T-cell (primary cell): ENCODE results near the gene CDH4. TPM values are rescaled to one million over a fixed set of nuclear protein-coding genes. Genes with fewer than 3 reads are reported as not detected.

Experiments used
- ATAC-seq, 4 experiments: fragments of 200-7000 bp in 3 of 4; fragments of 150-1000 bp in 1 of 4; cut with Tn5 transposase; replicated peaks in 1 of 4; 1 replicate in 3 of 4; 2 replicates in 1 of 4; pipeline ENCODE4 v1.10.0; 2021; ENCODE audit warnings: moderate library complexity in 3 of 4, mild to moderate bottlenecking in 2 of 4, moderate number of reproducible peaks in 1 of 4
- CTCF ChIA-PET, 2 donors: fragments of 300-600 bp; sonication (Branson Sonifier 250); formaldehyde crosslinking; loops; one replicate each; lab custom pipeline; 2022; ENCODE audit warnings: antibody characterized with exemption in 2 of 2; lab: Charles Lee
- POLR2A ChIA-PET, 2 donors: fragments of 300-600 bp; sonication (Branson Sonifier 250); formaldehyde crosslinking; loops; one replicate each; lab custom pipeline; 2022; ENCODE audit warnings: antibody characterized with exemption in 2 of 2; lab: Charles Lee
- DNase-seq, 35 experiments: peaks; one replicate each; pipeline versions ENCODE4 v3.0.0 to v3.0.0-alpha.2; 2013 to 2023
- H3K27ac ChIP-seq: one replicate; pipeline ENCODE4 v1.5.1; 2013; ENCODE audit warnings: low read length
- H3K27me3 ChIP-seq, 2 experiments: replicated peaks in 1 of 2; 1 replicate in 1 of 2; 2 replicates in 1 of 2; pipeline versions ENCODE4 v1.6.1 to v1.7.0; 2013; ENCODE audit warnings: low read length in 1 of 2, mixed read lengths in 1 of 2; ENCODE audit not compliant: control insufficient read depth in 2 of 2, insufficient read depth in 2 of 2; ENCODE audit errors: extremely low read depth in 1 of 2
- H3K36me3 ChIP-seq, 2 donors: 1 replicate in 1 of 2; 2 replicates in 1 of 2; pipeline versions ENCODE4 v1.6.1 to v1.7.0; 2013; ENCODE audit warnings: low read length in 1 of 2; ENCODE audit not compliant: control insufficient read depth in 2 of 2, insufficient read depth in 1 of 2; ENCODE audit errors: extremely low read depth in 1 of 2
- H3K4me1 ChIP-seq, 2 experiments: 1 replicate in 1 of 2; 2 replicates in 1 of 2; pipeline versions ENCODE4 v1.6.1 to v1.7.0; 2013; ENCODE audit warnings: low read length in 2 of 2, mixed read lengths in 1 of 2; ENCODE audit not compliant: insufficient read depth in 2 of 2, control insufficient read depth in 1 of 2; ENCODE audit errors: extremely low read depth in 1 of 2
- H3K4me3 ChIP-seq, 2 donors: 1 replicate in 1 of 2; 2 replicates in 1 of 2; pipeline versions ENCODE4 v1.5.1 to v1.7.0; 2013; ENCODE audit warnings: mild to moderate bottlenecking in 2 of 2, low read length in 1 of 2, moderate library complexity in 1 of 2; ENCODE audit not compliant: control insufficient read depth in 1 of 2; ENCODE audit errors: extremely low read depth in 1 of 2
- H3K9me3 ChIP-seq: 2 replicates; pipeline ENCODE4 v1.7.0; 2013
- H3K27ac Mint-ChIP-seq, 2 donors: one replicate each; pipeline ENCODE4 v1.8.0; 2020 to 2021; ENCODE audit warnings: mild to moderate bottlenecking in 2 of 2, mixed read lengths in 2 of 2
- H3K27me3 Mint-ChIP-seq, 2 donors: one replicate each; pipeline ENCODE4 v1.8.0; 2021 to 2022; ENCODE audit warnings: mixed read lengths in 2 of 2
- H3K36me3 Mint-ChIP-seq: one replicate; pipeline ENCODE4 v1.8.0; 2021; ENCODE audit warnings: mixed read lengths
- H3K4me1 Mint-ChIP-seq, 3 donors: one replicate each; pipeline ENCODE4 v1.8.0; 2020 to 2022; ENCODE audit warnings: mixed read lengths in 3 of 3, mild to moderate bottlenecking in 1 of 3
- H3K4me3 Mint-ChIP-seq, 3 donors: one replicate each; pipeline ENCODE4 v1.8.0; 2020 to 2022; ENCODE audit warnings: mild to moderate bottlenecking in 3 of 3, mixed read lengths in 3 of 3, moderate library complexity in 3 of 3
- H3K9me3 Mint-ChIP-seq, 3 donors: one replicate each; pipeline ENCODE4 v1.8.0; 2020 to 2022; ENCODE audit warnings: mixed read lengths in 3 of 3
- WGBS: methylation state at CpG from one replicate; pipeline ENCODE4 v1.1.5; 2013; ENCODE audit warnings: missing lambda C conversion rate; ENCODE audit not compliant: insufficient coverage; 5-methylcytosine and 5-hydroxymethylcytosine counted together
- total RNA-seq, 35 experiments: library from RNA in 6 of 35; stranded (reverse) in 6 of 35; fragments of 120-200 nt in 1 of 35; gene quantifications; one replicate each; pipeline versions ENCODE4 v1.2.1 to v1.2.4 and lab custom pipeline; 2013 to 2026

CDH4 gene
- total RNA-seq, 5 donors from 2014 or later (not counting 1 experiment from before 2014, with no cell fraction given): 0.06 to 0.64 (median 0.14) TPM

- Mint-ChIP-seq H3K9me3 (peaks cover 0 to 5% (median 0%) of the 10 kb centered on the region in 3 donors), H3K27ac (no peak overlapping the region), H3K36me3 (no peaks in the 10 kb centered on the region), H3K4me1 (no peaks in the 10 kb centered on the region), H3K4me3 (no peak overlapping the region), H3K27me3 (peaks cover 3 to 4% of the 10 kb centered on the region in 2 donors)
- Histone ChIP-seq H3K36me3 (no peaks in the 10 kb centered on the region), H3K4me3 (no peak overlapping the region), H3K4me1 (no peaks in the 10 kb centered on the region), H3K27ac (no peak overlapping the region), H3K9me3 (no peaks in the 10 kb centered on the region), H3K27me3 (peaks cover 0 to 6% of the 10 kb centered on the region in 2 experiments)
- CTCF ChIA-PET: interaction anchor here in 1 of 2 donors (0.6 kb wide), 1 partner anchor 26 kb away, joined by 3 read pairs; no protein-coding TSS in a partner anchor
- WGBS: 86% methylated on average over 5 of the region's 5 CpGs
- ATAC-seq: no peak
- POLR2A ChIA-PET: no interaction called here
- no peak for DNase-seq
These were observed 89.5 kb downstream of the CDH4 start for GRCh38 chr20:61341605-61342004.

GRCh38 chr20:61343934-61344333 lies 91.9 kb downstream of the CDH4 start:
- no peaks in the 10 kb centered on the region for H3K9me3 ChIP-seq
- H3K36me3 ChIP-seq: no peaks in the 10 kb centered on the region
- H3K27ac ChIP-seq: no peak overlapping the region
- DNase-seq (no peak), ATAC-seq (no peak)
- peaks cover 0 to 11% (median 4%) of the 10 kb centered on the region in 3 donors for H3K9me3 Mint-ChIP-seq
- no peak overlapping the region for H3K4me3 Mint-ChIP-seq
- no peak overlapping the region for H3K4me3 ChIP-seq
- H3K27me3 ChIP-seq: peaks cover 0 to 6% of the 10 kb centered on the region in 2 experiments
- H3K4me1 Mint-ChIP-seq: no peaks in the 10 kb centered on the region
- peaks cover 3 to 6% of the 10 kb centered on the region in 2 donors for H3K27me3 Mint-ChIP-seq
- H3K4me1 ChIP-seq: no peaks in the 10 kb centered on the region
- no peaks in the 10 kb centered on the region for H3K36me3 Mint-ChIP-seq
- WGBS: 76% methylated on average over 9 of the region's 9 CpGs
- no peak overlapping the region for H3K27ac Mint-ChIP-seq
- ChIA-PET CTCF (no interaction called here), POLR2A (no interaction called here)

- H3K4me3 Mint-ChIP-seq: no peak overlapping the region
- Histone ChIP-seq H3K27ac (no peak overlapping the region), H3K36me3 (no peaks in the 10 kb centered on the region), H3K27me3 (peaks cover 0 to 10% of the 10 kb centered on the region in 2 experiments), H3K9me3 (no peaks in the 10 kb centered on the region), H3K4me1 (no peaks in the 10 kb centered on the region), H3K4me3 (no peak overlapping the region)
- ATAC-seq: no peak
- no peaks in the 10 kb centered on the region for H3K36me3 Mint-ChIP-seq
- H3K9me3 Mint-ChIP-seq: peaks cover 0 to 11% (median 4%) of the 10 kb centered on the region in 3 donors
- H3K4me1 Mint-ChIP-seq: no peaks in the 10 kb centered on the region
- no peak overlapping the region for H3K27ac Mint-ChIP-seq
- DNase-seq: no peak
- POLR2A ChIA-PET: no interaction called here
- peaks cover 0 to 6% of the 10 kb centered on the region in 2 donors for H3K27me3 Mint-ChIP-seq
- CTCF ChIA-PET: interaction anchor here in 1 of 2 donors (0.6 kb wide), 1 partner anchor 636 kb away, joined by 3 read pairs; no protein-coding TSS in a partner anchor
- WGBS: 77% methylated on average over 7 of the region's 8 CpGs
These were observed 93.6 kb downstream of the CDH4 start for GRCh38 chr20:61345656-61346055.

- Histone ChIP-seq H3K27me3 (peaks cover 0 to 10% of the 10 kb centered on the region in 2 experiments), H3K4me3 (no peak overlapping the region), H3K27ac (no peak overlapping the region), H3K4me1 (no peaks in the 10 kb centered on the region), H3K36me3 (no peaks in the 10 kb centered on the region), H3K9me3 (no peaks in the 10 kb centered on the region)
- no peaks in the 10 kb centered on the region for H3K36me3 Mint-ChIP-seq
- WGBS: 76% methylated on average over 6 of the region's 11 CpGs
- CTCF ChIA-PET: no interaction called here
- H3K9me3 Mint-ChIP-seq: peaks cover 0 to 11% (median 4%) of the 10 kb centered on the region in 3 donors
- H3K4me1 Mint-ChIP-seq: no peaks in the 10 kb centered on the region
- DNase-seq: no peak
- POLR2A ChIA-PET: no interaction called here
- no peak for ATAC-seq
- H3K27ac Mint-ChIP-seq: no peak overlapping the region
- H3K27me3 Mint-ChIP-seq: peaks cover 0 to 6% of the 10 kb centered on the region in 2 donors
- H3K4me3 Mint-ChIP-seq: no peak overlapping the region
These were observed 94.9 kb downstream of the CDH4 start for GRCh38 chr20:61346996-61347395.

- H3K27ac ChIP-seq: no peak overlapping the region
- no peak for DNase-seq
- ATAC-seq: no peak
- H3K9me3 ChIP-seq: no peaks in the 10 kb centered on the region
- no peaks in the 10 kb centered on the region for H3K4me1 ChIP-seq
- H3K36me3 ChIP-seq: no peaks in the 10 kb centered on the region
- H3K4me3 Mint-ChIP-seq: no peak overlapping the region
- H3K4me1 Mint-ChIP-seq: no peaks in the 10 kb centered on the region
- H3K4me3 ChIP-seq: no peak overlapping the region
- ChIA-PET CTCF (no interaction called here), POLR2A (no interaction called here)
- peaks cover 0 to 10% of the 10 kb centered on the region in 2 experiments for H3K27me3 ChIP-seq
- H3K27ac Mint-ChIP-seq: no peak overlapping the region
- peaks cover 0 to 6% of the 10 kb centered on the region in 2 donors for H3K27me3 Mint-ChIP-seq
- peaks cover 0 to 11% (median 4%) of the 10 kb centered on the region in 3 donors for H3K9me3 Mint-ChIP-seq
- H3K36me3 Mint-ChIP-seq: no peaks in the 10 kb centered on the region
- WGBS: 99% methylated on average over 11 of the region's 13 CpGs
These were observed 95.4 kb downstream of the CDH4 start for GRCh38 chr20:61347443-61347842.

GRCh38 chr20:61349447-61350165 lies 97.5 kb downstream of the CDH4 start:
- Mint-ChIP-seq H3K27me3 (peaks cover 0 to 4% of the 10 kb centered on the region in 2 donors), H3K36me3 (no peaks in the 10 kb centered on the region), H3K9me3 (peaks cover 0 to 11% (median 4%) of the 10 kb centered on the region in 3 donors), H3K4me3 (no peak overlapping the region), H3K27ac (no peak overlapping the region), H3K4me1 (no peaks in the 10 kb centered on the region)
- no peak overlapping the region for H3K27ac ChIP-seq
- POLR2A ChIA-PET: no interaction called here
- 91% methylated on average over 15 of the region's 21 CpGs for whole genome bisulfite sequencing
- no peaks in the 10 kb centered on the region for H3K9me3 ChIP-seq
- peaks cover 0 to 15% of the 10 kb centered on the region in 2 experiments for H3K27me3 ChIP-seq
- no peak for DNase-seq
- CTCF ChIA-PET: no interaction called here
- no peaks in the 10 kb centered on the region for H3K4me1 ChIP-seq
- no peak overlapping the region for H3K4me3 ChIP-seq
- no peaks in the 10 kb centered on the region for H3K36me3 ChIP-seq
- no peak for ATAC-seq
